Nephron (organoid): ENCODE results near the gene CARD18.

Experiments used
- H3K27ac Mint-ChIP-seq, 3 experiments: 2 replicates each; pipeline ENCODE4 v1.8.0; 2020; ENCODE audit warnings: mixed read lengths in 3 of 3, mild to moderate bottlenecking in 2 of 3, moderate library complexity in 1 of 3
- H3K27me3 Mint-ChIP-seq: 2 replicates; pipeline ENCODE4 v1.8.0; 2021; ENCODE audit warnings: low read depth, mild to moderate bottlenecking, moderate library complexity, mixed read lengths
- H3K36me3 Mint-ChIP-seq: 2 replicates; pipeline ENCODE4 v1.8.0; 2020; ENCODE audit warnings: low read depth, mixed read lengths
- H3K4me1 Mint-ChIP-seq: 2 replicates; pipeline ENCODE4 v1.8.0; 2020; ENCODE audit warnings: mixed read lengths
- H3K4me3 Mint-ChIP-seq, 3 experiments: 2 replicates each; pipeline ENCODE4 v1.8.0; 2020; ENCODE audit warnings: mild to moderate bottlenecking in 3 of 3, mixed read lengths in 3 of 3, moderate library complexity in 2 of 3
- H3K9me3 Mint-ChIP-seq: 2 replicates; pipeline ENCODE4 v1.8.0; 2020; ENCODE audit warnings: mixed read lengths
- TF ChIP-seq, protein P1 (sequence below), 3 experiments: fragments of 200-600 bp; sonication (generic); IDR thresholded peaks; one replicate each; pipeline ENCODE4 v1.5.0; 2021; ENCODE audit warnings: antibody characterized with exemption in 3 of 3; ENCODE audit not compliant: unreplicated experiment in 3 of 3

The CARD18 gene

DNA sequence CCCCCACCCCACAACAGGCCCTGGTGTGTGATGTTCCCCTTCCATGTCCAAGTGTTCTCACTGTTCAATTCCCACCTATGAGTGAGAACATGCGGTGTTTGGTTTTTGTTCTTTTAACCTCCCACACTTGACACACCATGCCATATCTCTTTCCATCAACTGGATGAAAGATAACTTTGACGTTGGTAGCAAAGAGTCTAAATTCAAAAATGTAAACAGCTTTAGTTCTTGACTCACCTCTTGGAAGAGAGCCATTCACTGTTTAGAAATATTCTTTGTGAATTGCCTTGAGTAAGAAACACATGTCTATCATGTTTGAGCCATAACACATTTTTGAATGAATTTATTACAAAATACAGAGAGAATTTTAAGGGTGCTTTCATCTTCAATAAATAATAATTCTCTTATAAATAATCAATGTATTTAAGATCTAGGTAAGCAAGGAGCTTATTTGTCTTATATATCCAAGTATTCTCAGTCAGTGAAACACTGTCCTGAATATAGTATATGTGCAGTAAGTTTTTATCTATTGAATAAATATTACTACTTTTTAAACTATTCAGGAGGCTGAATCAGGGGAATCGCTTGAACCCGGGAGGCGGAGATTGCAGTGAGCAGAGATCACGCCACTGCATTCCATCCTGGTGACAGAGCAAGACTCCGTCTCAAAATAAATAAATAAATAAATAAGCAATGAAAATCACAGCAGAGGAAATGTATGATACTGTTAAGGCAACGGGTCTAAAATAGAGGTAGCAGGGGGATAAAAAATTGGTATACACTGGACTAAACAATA is 6.7 kb downstream of the CARD18 start:
- Mint-ChIP-seq H3K4me3 (no peak overlapping the region), H3K9me3 (peaks cover 25% of the 10 kb centered on the region), H3K36me3 (no peaks in the 10 kb centered on the region), H3K4me1 (no peaks in the 10 kb centered on the region), H3K27me3 (no peaks in the 10 kb centered on the region), H3K27ac (no peak overlapping the region)
- TF ChIP-seq, protein P1, sequence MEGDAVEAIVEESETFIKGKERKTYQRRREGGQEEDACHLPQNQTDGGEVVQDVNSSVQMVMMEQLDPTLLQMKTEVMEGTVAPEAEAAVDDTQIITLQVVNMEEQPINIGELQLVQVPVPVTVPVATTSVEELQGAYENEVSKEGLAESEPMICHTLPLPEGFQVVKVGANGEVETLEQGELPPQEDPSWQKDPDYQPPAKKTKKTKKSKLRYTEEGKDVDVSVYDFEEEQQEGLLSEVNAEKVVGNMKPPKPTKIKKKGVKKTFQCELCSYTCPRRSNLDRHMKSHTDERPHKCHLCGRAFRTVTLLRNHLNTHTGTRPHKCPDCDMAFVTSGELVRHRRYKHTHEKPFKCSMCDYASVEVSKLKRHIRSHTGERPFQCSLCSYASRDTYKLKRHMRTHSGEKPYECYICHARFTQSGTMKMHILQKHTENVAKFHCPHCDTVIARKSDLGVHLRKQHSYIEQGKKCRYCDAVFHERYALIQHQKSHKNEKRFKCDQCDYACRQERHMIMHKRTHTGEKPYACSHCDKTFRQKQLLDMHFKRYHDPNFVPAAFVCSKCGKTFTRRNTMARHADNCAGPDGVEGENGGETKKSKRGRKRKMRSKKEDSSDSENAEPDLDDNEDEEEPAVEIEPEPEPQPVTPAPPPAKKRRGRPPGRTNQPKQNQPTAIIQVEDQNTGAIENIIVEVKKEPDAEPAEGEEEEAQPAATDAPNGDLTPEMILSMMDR (IDR thresholded peaks at IDR 0.05; ENCODE audit: unreplicated experiment in 3 of 3) = no peak

DNA sequence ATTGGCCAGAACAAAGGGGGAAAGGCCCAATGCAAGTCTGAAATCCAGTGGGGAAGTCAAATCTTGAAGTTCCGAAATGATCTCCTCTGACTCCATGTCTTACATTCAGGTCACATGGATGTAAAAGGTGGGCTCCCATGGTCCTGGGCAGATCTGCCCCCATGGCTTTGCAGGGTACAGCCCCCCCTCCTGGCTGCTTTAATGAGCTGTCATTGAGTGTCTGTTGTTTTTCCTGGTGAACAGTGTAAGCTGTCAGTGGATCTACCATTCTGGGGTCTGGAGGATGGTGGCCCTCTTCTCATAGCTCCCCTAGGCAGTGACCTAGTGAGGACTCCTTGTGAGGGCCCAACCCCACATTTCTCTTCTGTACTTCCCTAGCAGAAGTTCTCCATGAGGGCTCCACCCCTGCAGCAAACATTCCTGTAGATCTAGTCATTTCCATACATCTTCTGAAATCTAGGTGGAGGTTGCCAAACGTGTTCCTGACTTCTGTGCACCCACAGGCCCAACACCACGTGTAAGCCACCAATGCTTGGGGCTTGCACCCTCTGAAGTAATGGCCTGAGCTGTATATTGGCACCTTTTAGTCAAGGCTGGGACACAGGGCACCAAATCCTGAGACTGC is 9.3 kb downstream of the CARD18 start:
- Mint-ChIP-seq H3K27ac (no peak overlapping the region), H3K4me3 (no peak overlapping the region), H3K4me1 (no peaks in the 10 kb centered on the region), H3K36me3 (no peaks in the 10 kb centered on the region), H3K27me3 (no peaks in the 10 kb centered on the region), H3K9me3 (peaks cover 24% of the 10 kb centered on the region)
- TF ChIP-seq, protein P1 (IDR thresholded peaks at IDR 0.05; ENCODE audit: unreplicated experiment in 3 of 3) = no peak

DNA sequence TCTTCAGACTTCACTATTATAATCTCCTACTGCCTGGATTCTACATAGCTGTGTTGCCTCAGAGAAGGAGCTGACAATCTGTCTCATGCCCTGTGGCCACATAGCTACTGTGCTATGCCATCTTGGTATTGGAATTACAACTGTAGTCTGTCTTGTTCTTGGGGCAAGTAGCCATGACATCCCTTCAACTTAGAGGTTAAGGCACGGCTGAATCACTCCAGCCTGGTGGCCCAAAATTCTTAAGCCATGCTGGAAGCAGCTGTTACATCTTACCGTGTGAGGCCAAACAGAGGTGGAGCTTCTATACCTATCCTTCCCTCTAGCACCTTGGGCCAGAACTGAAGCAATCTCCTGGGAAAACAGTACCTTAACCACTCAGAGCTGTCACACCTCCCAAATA is 14.8 kb downstream of the CARD18 start:
- Mint-ChIP-seq H3K36me3 (no peaks in the 10 kb centered on the region), H3K4me3 (no peak overlapping the region), H3K9me3 (peaks cover 17% of the 10 kb centered on the region), H3K4me1 (no peaks in the 10 kb centered on the region), H3K27ac (no peak overlapping the region), H3K27me3 (no peaks in the 10 kb centered on the region)
- TF ChIP-seq, protein P1 (IDR thresholded peaks at IDR 0.05; ENCODE audit: unreplicated experiment in 3 of 3) = no peak

DNA sequence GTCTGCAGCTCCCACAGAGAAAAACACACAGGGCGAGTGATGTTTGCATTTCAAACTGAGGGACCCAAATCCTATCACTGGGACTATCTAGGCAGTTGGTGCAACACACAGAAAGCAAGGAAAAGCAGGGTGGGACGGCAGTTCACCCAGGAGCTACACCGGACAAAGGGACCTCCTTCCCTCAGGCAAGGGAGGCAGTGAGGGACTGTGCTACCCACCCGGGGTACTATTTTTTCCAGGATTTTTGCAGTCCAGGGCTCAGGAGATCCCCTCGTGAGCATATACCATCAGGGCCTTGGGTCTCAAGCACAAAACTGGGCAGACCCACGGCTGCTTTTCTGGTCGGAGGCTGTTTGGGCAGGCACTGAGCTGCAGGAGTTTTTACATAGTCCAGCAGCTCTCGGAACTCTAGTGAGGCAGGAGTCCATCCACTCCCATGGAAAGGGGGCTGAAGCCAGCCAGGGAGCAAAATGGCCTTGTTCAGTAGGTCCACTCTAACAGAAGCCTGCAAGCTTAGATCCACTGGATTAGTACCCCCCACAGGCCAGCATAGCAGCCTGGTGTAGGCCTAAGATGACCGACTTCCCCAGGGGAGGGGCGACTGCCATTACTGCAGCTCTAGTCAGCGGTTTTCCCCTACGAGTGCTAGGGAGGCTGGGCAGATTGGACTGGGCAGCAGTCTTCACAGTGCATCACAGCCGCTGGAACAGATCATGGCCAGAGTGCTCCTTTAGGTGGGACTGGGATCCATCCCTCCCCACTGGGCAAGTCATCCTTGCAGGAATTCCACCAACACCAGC is 28.2 kb downstream of the CARD18 start:
- no peaks in the 10 kb centered on the region for H3K36me3 Mint-ChIP-seq
- no peak overlapping the region for H3K27ac Mint-ChIP-seq
- no peaks in the 10 kb centered on the region for H3K9me3 Mint-ChIP-seq
- TF ChIP-seq, protein P1 (IDR thresholded peaks at IDR 0.05; ENCODE audit: unreplicated experiment in 3 of 3) = no peak
- no peaks in the 10 kb centered on the region for H3K4me1 Mint-ChIP-seq
- H3K27me3 Mint-ChIP-seq = no peaks in the 10 kb centered on the region
- H3K4me3 Mint-ChIP-seq = no peak overlapping the region

DNA sequence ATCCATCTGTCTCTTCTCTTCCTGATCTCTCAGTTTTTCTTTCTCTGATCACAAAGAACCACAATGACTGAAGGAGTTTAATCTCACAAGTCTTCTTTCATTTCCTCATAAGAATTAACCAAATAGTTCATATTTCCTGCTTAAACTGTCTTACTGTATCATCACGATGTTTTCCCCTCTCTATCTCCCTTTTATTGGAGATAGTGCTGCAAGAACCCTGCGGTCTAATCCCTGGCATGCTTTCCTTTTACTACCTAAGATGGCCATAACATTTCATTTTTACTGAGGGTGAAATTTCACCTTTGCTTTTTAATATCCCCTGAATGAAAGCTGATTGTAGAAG is 28.9 kb downstream of the CARD18 start:
- Mint-ChIP-seq H3K27me3 (no peaks in the 10 kb centered on the region), H3K4me3 (no peak overlapping the region), H3K36me3 (no peaks in the 10 kb centered on the region), H3K4me1 (no peaks in the 10 kb centered on the region), H3K9me3 (no peaks in the 10 kb centered on the region), H3K27ac (no peak overlapping the region)
- TF ChIP-seq, protein P1 (IDR thresholded peaks at IDR 0.05; ENCODE audit: unreplicated experiment in 3 of 3) = no peak
